GM19438 (cell line): Measurements from ENCODE around the gene NANOS3.
A peak's percentile ranks its signal among the peaks of the same experiment; 100 is the strongest.

Source experiments
- ATAC-seq: cut with Tn5 transposase; IDR thresholded peaks from one replicate; pipeline ENCODE4 v1.9.1; 2021; ENCODE audit warnings: low read depth; ENCODE audit not compliant: unreplicated experiment

Gene NANOS3

GRCh38 chr19:13876834-13877233 lies at the start of gene NANOS3:
Gene NANOS3, plus strand, starts transcription at chr19:13877134. Its CDS starts 115 bp downstream, at chr19:13877249.
- ATAC-seq = no peak

DNA sequence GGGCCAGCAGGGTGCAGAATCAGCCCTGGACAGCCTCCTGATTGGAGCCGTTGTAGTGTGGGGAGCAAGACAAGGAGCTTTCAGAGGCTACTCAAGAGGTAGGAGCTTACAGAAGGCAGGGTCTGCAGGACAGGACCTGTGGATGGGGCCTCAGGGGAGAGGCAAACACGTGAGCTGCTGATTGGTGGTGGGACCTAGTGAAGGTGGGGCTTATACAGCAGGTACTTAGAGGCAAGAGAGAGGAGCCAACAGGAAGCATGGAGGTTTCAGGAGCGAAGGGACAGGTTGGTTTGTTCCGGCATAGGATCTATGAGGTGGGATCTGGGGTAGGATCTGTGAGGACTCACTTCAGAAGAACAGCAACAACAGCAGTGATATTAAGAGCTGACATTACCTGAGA lies 49.3 kb upstream of the NANOS3 start:
- no peak for ATAC-seq

DNA sequence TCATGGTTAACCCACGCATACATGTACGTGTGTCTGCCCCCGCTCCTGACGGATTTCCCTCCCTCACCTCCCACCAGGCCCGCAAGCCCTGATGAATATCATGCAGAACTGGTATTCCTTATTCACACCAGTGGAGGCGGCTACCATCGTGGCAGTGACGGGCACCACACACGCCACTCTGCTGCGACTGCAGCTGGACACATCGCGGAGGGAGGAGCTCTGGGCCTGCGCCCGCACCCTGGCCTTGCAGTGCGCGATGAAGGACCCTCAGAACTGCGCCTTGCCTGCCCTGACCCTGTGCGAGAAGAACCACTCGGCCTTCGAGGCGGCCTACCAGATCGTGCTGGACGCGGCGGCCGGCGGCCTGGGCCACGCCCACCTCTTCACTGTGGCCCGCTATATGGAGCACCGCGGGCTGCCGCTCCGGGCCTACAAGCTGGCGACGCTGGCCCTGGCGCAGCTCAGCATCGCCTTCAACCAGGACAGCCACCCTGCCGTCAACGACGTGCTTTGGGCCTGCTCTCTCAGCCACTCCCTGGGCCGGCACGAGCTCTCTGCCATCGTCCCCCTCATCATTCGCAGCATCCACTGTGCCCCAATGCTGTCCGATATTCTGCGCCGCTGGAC lies 46.7 kb upstream of the NANOS3 start:
- no peak for ATAC-seq

DNA sequence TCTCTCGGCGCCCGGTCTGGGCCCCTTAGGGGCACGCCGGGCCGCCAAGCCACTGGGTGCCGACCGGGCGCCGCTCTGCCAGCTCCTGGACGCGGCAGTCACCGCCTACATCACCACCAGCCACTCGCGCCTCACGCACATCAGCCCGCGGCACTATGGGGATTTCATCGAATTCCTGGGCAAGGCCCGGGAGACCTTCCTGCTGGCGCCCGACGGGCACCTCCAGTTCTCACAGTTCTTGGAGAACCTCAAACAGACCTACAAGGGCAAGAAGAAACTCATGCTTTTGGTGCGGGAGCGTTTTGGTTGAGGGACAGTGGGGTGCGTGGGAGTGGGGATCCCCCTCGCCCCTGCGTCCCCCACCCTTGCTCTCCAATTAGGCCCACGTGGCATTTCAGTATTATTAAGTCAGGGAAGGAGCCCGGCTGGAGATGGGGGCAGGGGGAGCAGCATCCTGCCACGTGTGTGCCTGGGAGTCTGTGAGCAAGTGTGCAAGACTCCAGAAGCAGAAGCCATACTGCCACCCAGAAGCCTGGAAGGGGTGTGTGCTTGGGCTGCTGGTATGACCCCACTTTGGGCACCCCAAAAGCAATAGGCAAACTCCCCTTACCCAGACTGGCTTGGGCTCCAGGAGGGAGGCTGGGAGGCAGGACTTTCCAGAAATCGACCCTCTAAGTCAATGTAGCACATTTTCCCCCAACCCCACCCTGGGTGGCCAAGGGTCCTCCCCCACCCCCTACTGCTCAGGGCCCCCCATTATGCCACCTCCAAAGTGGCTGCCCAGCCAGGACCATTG lies 46.0 kb upstream of the NANOS3 start:
- no peak for ATAC-seq

GRCh38 chr19:13831537-13832467 lies 45.1 kb upstream of the NANOS3 start:
- ATAC-seq = no peak

GRCh38 chr19:13833330-13834243 lies 43.3 kb upstream of the NANOS3 start:
- ATAC-seq = peak; percentile 69

- no peak for ATAC-seq
Observed at GRCh38 chr19:13834244-13835069, 42.5 kb upstream of the NANOS3 start.

- no peak for ATAC-seq
Observed at GRCh38 chr19:13835791-13836723, 40.9 kb upstream of the NANOS3 start.

GRCh38 chr19:13838435-13839129 lies 38.4 kb upstream of the NANOS3 start:
- ATAC-seq = no peak

DNA sequence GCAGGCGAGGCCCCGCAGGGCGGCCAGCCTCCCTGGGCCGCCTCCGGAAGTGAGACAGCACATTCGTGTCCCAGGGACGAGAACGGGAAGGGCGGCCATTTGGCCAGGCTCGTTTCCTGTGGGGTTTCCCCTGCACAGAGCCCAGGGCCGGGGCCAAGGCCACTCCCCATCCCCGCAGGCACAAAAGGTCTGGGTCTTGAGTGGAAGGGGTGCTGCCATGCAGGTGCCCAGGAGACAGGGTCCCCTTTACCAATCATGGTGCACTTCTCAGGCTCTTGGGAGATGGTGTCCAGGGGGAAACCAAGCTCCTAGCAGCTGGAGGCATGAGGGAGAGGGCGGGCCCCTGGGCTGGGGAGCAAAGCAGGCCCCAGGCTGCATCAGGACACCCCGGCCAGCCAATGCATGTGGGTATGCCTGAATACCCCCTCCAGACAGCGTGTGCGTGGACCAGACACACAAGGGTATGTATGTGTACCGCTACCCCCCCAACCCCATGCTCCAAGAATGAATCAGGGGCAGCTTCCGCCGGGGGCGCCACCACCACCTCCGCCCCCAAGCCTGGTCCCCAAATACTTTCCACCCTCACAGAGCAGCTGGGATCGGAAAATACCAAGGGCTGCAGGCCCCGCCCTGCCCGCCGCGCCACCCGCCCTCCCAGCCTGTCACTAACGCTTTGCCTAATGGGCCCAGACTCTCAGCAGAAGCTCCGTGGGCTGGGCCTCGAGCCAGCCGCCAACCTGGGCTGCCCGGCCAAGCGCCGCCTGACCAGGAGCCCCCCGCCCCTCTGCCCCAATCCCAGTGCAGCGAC lies 37.6 kb upstream of the NANOS3 start:
- peak; percentile 49 for ATAC-seq

DNA sequence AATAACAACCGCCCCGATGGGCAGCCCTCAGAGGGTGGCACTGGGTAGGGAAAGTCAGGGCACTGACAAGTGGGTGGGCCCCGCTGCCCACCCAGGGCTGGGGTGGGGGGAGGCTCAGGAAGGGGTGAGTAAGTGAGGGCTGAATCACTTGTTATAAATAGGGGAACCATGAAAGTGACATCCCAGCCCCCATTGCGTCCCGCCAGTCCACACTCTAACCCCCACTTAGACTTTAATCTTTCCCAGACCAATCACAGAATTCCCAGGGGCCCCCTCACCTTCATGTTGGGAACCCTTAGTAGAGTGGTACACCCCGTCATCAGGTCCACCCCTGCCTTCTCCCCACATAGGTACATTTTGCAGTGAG lies 37.0 kb upstream of the NANOS3 start:
- ATAC-seq = no peak

DNA sequence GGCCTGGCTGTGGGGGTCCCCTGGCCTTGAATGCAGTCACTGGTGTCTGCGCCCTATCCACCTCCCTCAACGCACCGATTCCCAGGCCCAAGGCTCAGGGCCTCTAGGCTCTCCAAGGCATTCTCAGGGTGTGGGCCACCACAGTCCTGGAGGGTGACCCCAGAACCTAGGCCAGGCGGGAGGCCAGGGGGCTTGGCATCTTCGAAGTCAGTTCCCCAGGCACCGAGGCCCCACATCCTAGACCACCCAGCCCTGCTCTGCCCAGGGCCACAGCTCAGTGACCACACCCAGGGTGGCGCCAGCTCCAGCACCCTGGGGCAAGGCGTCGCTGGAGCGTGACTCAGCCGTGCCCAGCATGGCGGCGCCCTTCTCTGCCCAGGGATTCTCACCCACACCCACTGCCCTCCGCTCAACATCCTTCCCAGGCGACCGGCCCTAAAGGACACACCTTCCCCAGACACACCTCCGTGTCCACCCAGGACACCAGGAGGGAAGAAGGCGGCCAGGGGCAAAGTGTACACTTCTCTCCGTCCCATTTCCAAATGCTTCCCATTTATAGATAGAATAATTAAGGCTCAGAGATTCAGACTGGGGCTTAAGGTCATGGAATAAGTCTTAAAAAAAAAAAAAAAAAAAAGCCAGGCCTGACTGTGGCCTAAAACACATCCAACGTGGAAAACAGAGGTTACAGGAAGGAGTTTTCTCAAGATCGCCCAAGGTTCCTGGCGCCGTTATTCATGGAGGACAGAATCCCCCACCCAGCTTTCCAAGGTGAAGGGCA lies 36.4 kb upstream of the NANOS3 start:
- ATAC-seq = no peak

DNA sequence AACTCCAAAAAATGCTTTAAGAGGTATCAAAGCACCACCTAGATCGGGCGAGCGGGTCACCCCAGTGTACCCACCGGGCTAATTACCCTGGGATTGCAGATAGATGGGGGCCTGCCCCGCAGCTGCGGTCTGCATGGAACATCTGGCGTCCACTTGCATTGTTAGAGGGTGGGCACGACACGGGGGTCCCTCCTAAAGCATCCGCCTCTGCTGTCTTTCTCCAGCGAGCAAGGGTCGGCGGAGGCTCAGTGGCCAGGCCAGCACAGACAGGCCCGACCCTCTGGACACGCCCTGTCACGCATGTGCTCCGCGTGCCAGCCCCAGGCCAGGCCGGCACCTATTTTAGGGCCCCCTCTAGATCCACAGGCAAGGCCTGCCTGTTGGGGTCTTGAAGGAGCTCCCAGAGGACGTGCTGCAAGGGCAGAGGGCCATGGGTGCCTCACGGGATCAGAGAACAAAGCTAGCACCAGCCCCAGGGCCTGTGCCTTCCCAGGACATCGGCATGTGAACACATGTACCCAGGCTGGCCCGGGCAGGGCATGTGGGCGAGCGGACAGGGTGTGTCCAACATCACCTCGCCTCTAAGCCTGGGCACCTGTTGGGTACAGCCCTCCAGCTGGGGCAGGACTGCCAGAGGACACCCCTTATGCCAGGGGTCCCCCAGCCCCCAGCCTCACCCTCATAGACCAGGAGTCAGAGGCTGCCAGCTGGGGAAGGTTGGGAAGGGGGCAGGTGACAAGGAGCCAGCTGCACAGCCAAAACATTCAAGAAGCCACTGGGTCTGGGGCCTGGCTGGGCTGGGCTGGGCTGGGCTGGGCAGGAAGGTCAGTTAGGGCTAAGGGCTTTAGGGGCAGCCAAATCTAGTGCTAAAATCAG lies 35.6 kb upstream of the NANOS3 start:
- ATAC-seq = no peak

DNA sequence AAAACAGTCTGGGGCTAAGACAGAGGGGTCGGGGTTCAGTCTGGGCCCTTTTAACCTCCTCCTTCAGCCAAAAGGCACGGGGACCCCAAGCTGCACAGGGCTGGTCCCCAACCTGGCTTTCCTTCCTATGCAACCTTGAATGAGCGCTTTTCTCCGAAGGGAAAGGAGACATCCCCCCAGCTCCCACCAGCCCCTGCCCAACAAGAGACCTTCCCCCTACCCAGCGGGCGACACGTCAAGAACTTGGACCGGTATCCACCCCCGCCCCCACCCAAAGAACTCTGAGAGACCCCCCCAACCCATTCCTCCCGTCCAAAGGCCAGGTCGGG lies 35.0 kb upstream of the NANOS3 start:
- no peak for ATAC-seq
